ENCODE measurements around the gene KANTR.
"Not testable (repeated sequence)": the region's sequence is repeated elsewhere in the genome, so short reads cannot be mapped to it uniquely, and the experiment has no call there.

Gene KANTR

GRCh38 chrX:53159184-53159583 is 65.2 kb downstream of the KANTR start:
- H3K4me3 ChIP-seq (ENCODE audit: low read length), result no peak overlapping the region
- no peak for DNase-seq (ENCODE audit: low read depth)
- no peak for TF ChIP-seq CTCF (conservative IDR thresholded peaks at IDR 0.05; ENCODE audit: low read depth, low read length)

- no peak for TF ChIP-seq CTCF (conservative IDR thresholded peaks at IDR 0.05; ENCODE audit: low read depth, low read length)
- H3K4me3 ChIP-seq (ENCODE audit: low read length), result no peak overlapping the region
- DNase-seq (ENCODE audit: low read depth), result no peak
Observed at GRCh38 chrX:53160297-53160983, 66.5 kb downstream of the KANTR start.

GRCh38 chrX:53163436-53163835 is 69.5 kb downstream of the KANTR start:
- TF ChIP-seq CTCF (conservative IDR thresholded peaks at IDR 0.05; ENCODE audit: low read depth, low read length), result no peak
- no peak for DNase-seq (ENCODE audit: low read depth)
- H3K4me3 ChIP-seq (ENCODE audit: low read length), result no peak overlapping the region

GRCh38 chrX:53164566-53164965 is 70.6 kb downstream of the KANTR start:
- DNase-seq (ENCODE audit: low read depth); H3K4me3 ChIP-seq (ENCODE audit: low read length): not testable (repeated sequence)

- TF ChIP-seq CTCF (conservative IDR thresholded peaks at IDR 0.05; ENCODE audit: low read depth, low read length), result no peak
- no peak for DNase-seq (ENCODE audit: low read depth)
- no peak overlapping the region for H3K4me3 ChIP-seq (ENCODE audit: low read length)
Observed at GRCh38 chrX:53166103-53166502, 72.2 kb downstream of the KANTR start.

- no peak for DNase-seq (ENCODE audit: low read depth)
- TF ChIP-seq CTCF (conservative IDR thresholded peaks at IDR 0.05; ENCODE audit: low read depth, low read length), result peak; percentile 12
- no peak overlapping the region for H3K4me3 ChIP-seq (ENCODE audit: low read length)
Observed at GRCh38 chrX:53171356-53171755, 77.4 kb downstream of the KANTR start.

Data from retinal pigment epithelial cell (primary cell).